Mucosa of descending colon (tissue), 3 donors: Measurements from ENCODE around the gene MEF2C. TPM values are rescaled to one million over a fixed set of nuclear protein-coding genes. Genes with fewer than 3 reads are reported as not detected.
A peak's percentile ranks its signal among the peaks of the same experiment; 100 is the strongest.

Source experiments
- ATAC-seq: fragments of 200-7000 bp; cut with Tn5 transposase; one replicate; pipeline ENCODE4 v1.9.1; 2020; ENCODE audit warnings: mild to moderate bottlenecking, moderate library complexity
- DNase-seq, 3 donors: peaks; one replicate each; pipeline ENCODE4 v3.0.0-alpha.2; 2020
- H3K36me3 ChIP-seq: fragments of 200-600 bp; one replicate; pipeline ENCODE4 v1.8.0; 2021; ENCODE audit warnings: low read depth, mild to moderate bottlenecking
- H3K4me1 ChIP-seq: fragments of 200-600 bp; one replicate; pipeline ENCODE4 v1.8.0; 2021; ENCODE audit warnings: low read depth, mild to moderate bottlenecking
- H3K4me3 ChIP-seq: fragments of 200-600 bp; one replicate; pipeline ENCODE4 v1.8.0; 2021; ENCODE audit warnings: mild to moderate bottlenecking
- H3K9me3 ChIP-seq: fragments of 200-600 bp; one replicate; pipeline ENCODE4 v1.8.0; 2021; ENCODE audit warnings: mild to moderate bottlenecking
- intact Hi-C, 2 donors: fragments of 100-400 bp; cut with DNase I in 1 of 2; cut with micrococcal nuclease in 1 of 2; formaldehyde crosslinking; loops; one replicate each; pipeline versions ENCODE4 v1.11.0 to v1.11.1; 2022; cut with DNase I, micrococcal nuclease
- total RNA-seq, 3 donors: library from RNA; stranded (reverse); fragmentation: NEBNext Ultra II Directional in 2 of 3; extraction: Animal tissue kit (Norgen Biotek cat#: 25700) in 2 of 3; gene quantifications; one replicate each; pipeline versions ENCODE4 v1.2.1 to v1.2.4, GENCODE V29; 2021 to 2023
- TF ChIP-seq, protein P1 (sequence below): fragments of 200-600 bp; IDR thresholded peaks from one replicate; pipeline ENCODE4 v1.8.0; 2022; ENCODE audit warnings: antibody characterized with exemption, mild to moderate bottlenecking
- donor health status: DM: no; HTN: no; CAD: no; lungs with moderate emphysema.
- donor health status: DM: no; HTN: no; CAD: no.
- donor health status: DM: no; HTN: yes; CAD: no.

Gene MEF2C
- total RNA-seq, 3 donors from 2014 or later: 19.3 to 44.0 (median 32.6) TPM

DNA sequence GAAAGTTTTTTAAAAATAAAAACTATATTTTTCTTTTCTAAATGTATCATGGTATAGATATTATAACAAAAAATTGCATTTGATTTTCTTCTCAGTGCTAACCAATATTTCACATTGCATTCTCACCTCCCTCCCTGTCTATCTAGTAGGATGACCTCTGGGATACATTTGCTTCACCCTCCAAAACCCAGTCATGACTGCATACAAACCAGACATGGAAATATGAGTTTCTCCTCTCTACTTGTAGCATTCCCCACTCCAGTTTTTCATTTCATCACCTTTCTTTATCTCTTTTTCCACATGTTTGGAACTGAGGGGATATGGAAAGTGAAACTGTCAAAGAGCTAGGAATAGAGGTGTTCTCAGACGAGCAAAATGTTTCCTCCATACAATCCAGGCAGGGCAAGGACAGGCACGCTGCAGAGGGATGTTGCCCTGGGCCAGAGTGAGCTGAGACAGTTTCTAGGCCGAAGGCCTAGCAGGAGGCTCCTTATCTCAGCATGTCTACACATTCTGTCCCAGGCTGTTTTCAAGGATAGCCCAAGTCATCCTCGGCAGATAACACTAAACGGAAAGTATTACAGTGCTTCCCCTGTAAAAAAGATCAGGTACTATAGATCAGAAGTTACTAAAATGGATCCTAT is 46.7 kb downstream of the MEF2C start:
- no peaks in the 10 kb centered on the region for H3K9me3 ChIP-seq
- H3K4me3 ChIP-seq: no peak overlapping the region
- no peaks in the 10 kb centered on the region for H3K36me3 ChIP-seq
- no peaks in the 10 kb centered on the region for H3K4me1 ChIP-seq
- TF ChIP-seq, protein P1, sequence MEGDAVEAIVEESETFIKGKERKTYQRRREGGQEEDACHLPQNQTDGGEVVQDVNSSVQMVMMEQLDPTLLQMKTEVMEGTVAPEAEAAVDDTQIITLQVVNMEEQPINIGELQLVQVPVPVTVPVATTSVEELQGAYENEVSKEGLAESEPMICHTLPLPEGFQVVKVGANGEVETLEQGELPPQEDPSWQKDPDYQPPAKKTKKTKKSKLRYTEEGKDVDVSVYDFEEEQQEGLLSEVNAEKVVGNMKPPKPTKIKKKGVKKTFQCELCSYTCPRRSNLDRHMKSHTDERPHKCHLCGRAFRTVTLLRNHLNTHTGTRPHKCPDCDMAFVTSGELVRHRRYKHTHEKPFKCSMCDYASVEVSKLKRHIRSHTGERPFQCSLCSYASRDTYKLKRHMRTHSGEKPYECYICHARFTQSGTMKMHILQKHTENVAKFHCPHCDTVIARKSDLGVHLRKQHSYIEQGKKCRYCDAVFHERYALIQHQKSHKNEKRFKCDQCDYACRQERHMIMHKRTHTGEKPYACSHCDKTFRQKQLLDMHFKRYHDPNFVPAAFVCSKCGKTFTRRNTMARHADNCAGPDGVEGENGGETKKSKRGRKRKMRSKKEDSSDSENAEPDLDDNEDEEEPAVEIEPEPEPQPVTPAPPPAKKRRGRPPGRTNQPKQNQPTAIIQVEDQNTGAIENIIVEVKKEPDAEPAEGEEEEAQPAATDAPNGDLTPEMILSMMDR: no peak
- ATAC-seq (peak; percentile 67), DNase-seq (no peak)
- intact Hi-C loops: no loop called here

DNA sequence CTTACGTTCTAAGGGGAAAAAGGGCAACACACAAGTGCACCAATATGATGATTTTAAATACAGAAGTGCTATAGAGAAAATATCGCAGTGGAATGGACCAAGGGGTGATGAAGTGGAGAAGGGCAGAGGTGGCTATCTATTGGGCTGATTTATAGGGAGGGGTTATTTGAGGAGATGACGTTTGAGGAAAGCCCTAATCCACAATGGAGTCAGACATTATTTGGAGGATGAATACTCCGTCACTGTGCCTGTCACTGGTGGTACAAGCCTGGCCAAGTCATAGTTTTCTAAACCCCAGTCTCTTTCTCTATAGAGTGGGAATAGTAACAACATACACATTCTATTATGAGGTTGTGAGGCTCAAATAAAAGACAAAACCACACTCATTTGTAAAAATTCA is 48.5 kb downstream of the MEF2C start:
- no peak overlapping the region for H3K4me3 ChIP-seq
- DNase-seq: no peak
- no peaks in the 10 kb centered on the region for H3K9me3 ChIP-seq
- H3K36me3 ChIP-seq: no peaks in the 10 kb centered on the region
- no peaks in the 10 kb centered on the region for H3K4me1 ChIP-seq
- ATAC-seq: no peak
- TF ChIP-seq, protein P1: no peak
- intact Hi-C loops: no loop called here

DNA sequence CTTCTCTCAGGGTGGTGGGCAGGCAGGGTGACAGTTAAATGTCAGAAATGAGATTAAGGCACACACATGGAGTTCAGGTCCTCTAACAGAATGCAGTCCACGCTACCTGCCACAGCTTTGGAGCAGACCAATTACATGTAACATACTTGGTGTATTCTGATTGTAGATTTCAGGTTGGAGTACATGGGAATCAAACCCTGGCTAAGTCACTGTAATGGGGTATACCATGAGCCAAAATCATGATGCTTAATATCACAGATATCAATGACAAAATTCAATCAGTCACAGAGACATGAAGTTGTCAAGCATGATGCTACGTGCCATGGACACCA is 48.9 kb downstream of the MEF2C start:
- Histone ChIP-seq H3K4me1 (no peaks in the 10 kb centered on the region), H3K4me3 (no peak overlapping the region), H3K36me3 (no peaks in the 10 kb centered on the region), H3K9me3 (no peaks in the 10 kb centered on the region)
- intact Hi-C loops: no loop called here
- no peak for ATAC-seq
- TF ChIP-seq, protein P1: no peak
- no peak for DNase-seq

DNA sequence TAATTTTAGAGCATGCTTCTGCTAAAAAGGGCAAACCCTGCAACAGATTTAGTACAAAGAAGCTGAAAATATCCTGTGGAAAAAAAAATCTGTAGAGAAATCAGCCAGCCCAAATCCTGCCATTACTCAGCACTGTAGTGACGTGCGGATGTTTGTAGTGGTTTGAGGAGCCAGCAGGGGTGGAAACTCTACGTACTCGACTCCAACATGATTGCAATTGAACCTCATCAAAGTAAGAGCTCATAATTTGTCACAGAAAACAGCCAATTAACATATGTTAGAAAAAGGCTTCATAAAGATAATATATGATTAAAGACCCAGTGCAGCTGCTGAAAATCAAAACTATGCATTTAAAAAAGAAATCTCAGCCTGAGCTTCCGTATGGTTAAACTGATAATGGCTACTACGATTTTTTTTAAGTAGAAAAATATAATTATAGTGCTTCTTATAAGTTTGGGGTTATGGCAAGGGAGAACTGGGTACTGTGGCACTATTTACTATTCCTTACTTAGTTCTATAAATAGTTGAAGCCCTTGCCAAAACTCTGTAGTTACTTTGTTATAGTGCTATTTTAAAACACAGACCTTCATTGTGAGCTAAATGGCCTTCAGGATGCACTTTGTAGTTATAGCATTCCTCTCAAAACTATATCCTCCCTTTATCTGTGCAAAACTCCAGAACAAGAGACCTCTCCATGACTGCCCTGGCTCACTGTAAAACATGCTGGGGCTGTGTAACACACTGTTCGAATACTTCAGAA is 49.4 kb downstream of the MEF2C start:
- H3K4me3 ChIP-seq: no peak overlapping the region
- peak; percentile 54 for ATAC-seq
- peak in 1 of 3 donors; percentile 33 for DNase-seq

DNA sequence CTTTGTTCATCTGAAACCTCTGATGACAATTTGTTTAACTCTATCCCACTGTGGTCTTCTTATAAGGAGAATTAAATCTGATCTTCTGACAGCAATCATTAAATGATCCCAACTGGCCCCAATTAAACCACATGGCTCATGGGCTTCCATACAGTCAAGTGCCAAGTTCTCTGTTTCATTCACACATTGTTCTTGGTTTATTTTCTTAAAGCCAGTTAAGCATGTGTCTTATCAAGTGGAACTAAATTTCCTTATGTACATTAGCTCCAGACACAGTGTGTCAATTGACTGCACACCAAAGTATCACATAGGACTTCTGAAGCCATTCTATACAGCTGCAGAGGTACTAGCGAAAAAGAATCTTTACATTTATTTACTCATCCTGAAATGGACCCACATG is 51.2 kb downstream of the MEF2C start:
- Histone ChIP-seq H3K4me3 (no peak overlapping the region), H3K4me1 (no peaks in the 10 kb centered on the region), H3K9me3 (no peaks in the 10 kb centered on the region), H3K36me3 (no peaks in the 10 kb centered on the region)
- intact Hi-C loops: no loop called here
- DNase-seq: no peak
- TF ChIP-seq, protein P1: no peak
- ATAC-seq: no peak

More for the DNA sequence above, 49.4 kb downstream of the MEF2C start:
- intact Hi-C loops: no loop called here
- H3K4me1 ChIP-seq: no peaks in the 10 kb centered on the region
- H3K9me3 ChIP-seq: no peaks in the 10 kb centered on the region
- no peaks in the 10 kb centered on the region for H3K36me3 ChIP-seq
- TF ChIP-seq, protein P1: no peak
